Central memory CD8-positive, alpha-beta T cell (primary cell): ENCODE results near the gene WASHC3.
"Not testable (repeated sequence)": the region's sequence is repeated elsewhere in the genome, so short reads cannot be mapped to it uniquely, and the experiment has no call there.

ENCODE experiments used
- ATAC-seq: fragments of 150-1000 bp; cut with Tn5 transposase; replicated peaks from 2 replicates; pipeline ENCODE4 v1.10.0; 2022; ENCODE audit warnings: mild to moderate bottlenecking, moderate FRiP score, moderate number of reproducible peaks; ENCODE audit not compliant: poor library complexity, severe bottlenecking; ENCODE audit errors: extremely low read depth
- DNase-seq, 2 donors: peaks; one replicate each; pipeline ENCODE4 v3.0.0; 2021; ENCODE audit warnings: low spot score in 2 of 2
- H3K27ac Mint-ChIP-seq: one replicate; pipeline ENCODE4 v1.8.0; 2022; ENCODE audit warnings: low read depth, mild to moderate bottlenecking, moderate library complexity, mixed read lengths
- H3K27me3 Mint-ChIP-seq: one replicate; pipeline ENCODE4 v1.8.0; 2022; ENCODE audit warnings: mixed read lengths
- H3K36me3 Mint-ChIP-seq: one replicate; pipeline ENCODE4 v1.8.0; 2022; ENCODE audit warnings: mild to moderate bottlenecking, moderate library complexity, mixed read lengths; ENCODE audit not compliant: insufficient read depth
- H3K4me1 Mint-ChIP-seq: one replicate; pipeline ENCODE4 v1.8.0; 2022; ENCODE audit warnings: mixed read lengths
- H3K4me3 Mint-ChIP-seq: one replicate; pipeline ENCODE4 v1.8.0; 2022; ENCODE audit warnings: mild to moderate bottlenecking, moderate library complexity, mixed read lengths
- H3K9me3 Mint-ChIP-seq: one replicate; pipeline ENCODE4 v1.8.0; 2022; ENCODE audit warnings: mixed read lengths

Gene WASHC3

DNA sequence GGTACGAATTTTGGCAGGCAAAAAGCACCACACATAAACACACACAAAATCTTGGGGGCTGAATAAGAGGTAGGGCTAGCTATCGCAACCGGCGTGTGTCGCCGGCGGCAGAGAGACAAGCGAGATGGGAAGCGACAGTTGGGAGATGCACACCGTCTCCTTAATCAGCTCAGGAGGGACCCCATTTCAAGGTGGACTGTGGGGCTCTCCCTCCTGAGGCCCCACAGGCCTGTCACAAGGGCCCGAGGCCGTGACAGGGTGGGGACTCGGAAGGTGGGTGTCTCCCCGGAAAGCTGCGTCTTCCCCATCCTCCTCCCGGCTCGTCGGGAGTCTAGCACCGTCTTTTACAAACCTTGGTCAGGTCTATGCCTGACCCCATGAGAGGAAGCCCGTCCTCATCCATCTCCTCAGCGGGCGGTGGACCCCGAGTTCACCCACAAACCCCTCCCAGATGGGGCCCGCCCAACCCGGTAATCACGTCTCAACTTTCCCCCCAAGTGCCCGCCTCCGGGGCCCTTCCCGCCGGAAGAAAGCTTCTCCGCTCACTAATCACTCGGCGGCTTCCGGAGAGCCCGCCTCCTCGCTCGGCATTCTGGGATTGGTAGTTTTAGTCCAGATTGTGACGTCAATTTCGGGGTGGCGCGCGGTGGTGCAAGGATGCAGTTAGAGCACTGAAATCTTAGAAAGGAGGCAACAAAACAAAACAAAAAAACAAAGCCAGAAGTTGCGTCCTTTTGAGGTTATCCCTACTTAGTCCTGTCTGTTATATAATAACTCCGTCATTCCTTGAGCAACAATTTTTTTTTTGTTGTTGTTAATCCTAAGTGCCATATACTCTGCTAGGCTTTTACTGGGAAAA is at the start of gene WASHC3:
TSS of gene WASHC3 (minus strand) at position 432 of the 859 bp plus-strand sequence. CDS start at position 403, 29 bp downstream.
- Mint-ChIP-seq H3K4me3 (peak within 1 kb of the TSS; percentile 98), H3K27me3 (peaks cover 11% of the 10 kb centered on the region), H3K27ac (peak within 1 kb of the TSS; percentile 99), H3K4me1 (peaks cover 23% of the 10 kb centered on the region), H3K36me3 (peaks cover 15% of the 10 kb centered on the region), H3K9me3 (no peaks in the 10 kb centered on the region)
- DNase-seq (peak; percentile 89 to 94), ATAC-seq (peak; percentile 90)

DNA sequence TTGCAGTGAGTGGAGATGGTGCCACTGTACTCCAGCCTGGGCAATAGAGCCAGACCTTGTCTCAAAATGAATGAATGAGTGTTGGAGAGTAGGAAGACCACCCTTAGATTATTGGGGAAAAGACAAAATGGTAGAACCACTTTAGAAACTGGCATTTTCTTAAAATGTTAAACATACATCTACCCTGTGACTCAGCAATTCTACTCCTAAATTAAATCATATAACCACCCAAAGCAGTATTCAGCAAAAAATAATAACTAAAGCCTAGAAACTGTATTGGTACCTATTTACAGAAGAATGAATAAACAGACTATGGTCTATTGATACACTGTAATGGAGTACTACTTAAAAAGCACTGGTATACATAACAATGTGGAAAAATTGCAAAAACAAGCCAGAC is 49.0 kb upstream of the WASHC3 start:
- H3K9me3 Mint-ChIP-seq, result no peaks in the 10 kb centered on the region
- DNase-seq (no peak), ATAC-seq (no peak)
- no peak overlapping the region for H3K4me3 Mint-ChIP-seq
- H3K4me1 Mint-ChIP-seq, result peaks cover 16% of the 10 kb centered on the region
- no peaks in the 10 kb centered on the region for H3K27me3 Mint-ChIP-seq
- peaks cover 28% of the 10 kb centered on the region for H3K36me3 Mint-ChIP-seq
- H3K27ac Mint-ChIP-seq, result no peak overlapping the region

DNA sequence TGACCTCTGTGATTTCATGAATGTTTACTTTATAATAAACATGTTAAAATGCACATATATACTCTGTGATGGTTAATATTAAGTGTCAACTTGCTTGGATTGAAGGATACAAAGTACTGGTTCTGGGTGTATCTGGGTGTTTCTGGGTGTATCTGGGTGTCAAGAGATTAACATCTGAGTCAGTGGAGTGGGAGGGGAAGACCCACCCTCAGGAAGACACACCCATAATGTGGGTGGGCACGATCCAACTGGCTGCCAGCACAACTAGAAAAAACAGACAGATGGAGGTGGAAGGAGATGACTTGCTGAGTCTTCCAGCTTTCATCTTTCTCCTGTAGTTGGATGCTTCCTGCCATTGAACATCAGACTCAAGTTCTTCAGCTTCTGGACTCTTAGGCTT is 46.2 kb upstream of the WASHC3 start:
- ATAC-seq, result no peak
- peaks cover 26% of the 10 kb centered on the region for H3K36me3 Mint-ChIP-seq
- H3K4me3 Mint-ChIP-seq, result no peak overlapping the region
- peaks cover 16% of the 10 kb centered on the region for H3K4me1 Mint-ChIP-seq
- no peaks in the 10 kb centered on the region for H3K27me3 Mint-ChIP-seq
- H3K9me3 Mint-ChIP-seq, result no peaks in the 10 kb centered on the region
- H3K27ac Mint-ChIP-seq, result no peak overlapping the region
- DNase-seq, result no peak

DNA sequence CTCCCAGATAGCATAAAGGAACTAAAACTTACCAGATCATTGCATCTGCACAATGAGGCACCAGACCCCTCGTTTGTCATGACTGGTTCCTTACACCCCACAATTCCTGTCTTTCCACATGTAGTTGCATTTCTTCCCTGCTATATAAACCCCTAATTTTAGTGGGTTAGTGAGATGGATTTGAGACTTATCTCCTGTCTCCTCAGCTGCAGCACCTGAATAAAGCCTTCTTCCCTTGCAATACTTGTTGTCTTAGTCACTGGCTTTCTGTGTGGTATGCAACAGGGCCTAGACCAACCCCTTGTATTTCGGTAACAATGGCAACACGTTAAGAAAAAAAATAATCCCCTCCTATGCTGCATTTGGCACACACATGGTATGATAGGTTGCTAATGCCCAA is 45.1 kb upstream of the WASHC3 start:
- peaks cover 16% of the 10 kb centered on the region for H3K4me1 Mint-ChIP-seq
- peaks cover 26% of the 10 kb centered on the region for H3K36me3 Mint-ChIP-seq
- H3K27ac Mint-ChIP-seq, result no peak overlapping the region
- no peaks in the 10 kb centered on the region for H3K27me3 Mint-ChIP-seq
- DNase-seq (no peak), ATAC-seq (no peak)
- H3K4me3 Mint-ChIP-seq, result no peak overlapping the region
- no peaks in the 10 kb centered on the region for H3K9me3 Mint-ChIP-seq

GRCh38 chr12:102096855-102097254 is 35.1 kb upstream of the WASHC3 start:
- Mint-ChIP-seq H3K4me1 (no peaks in the 10 kb centered on the region), H3K4me3 (no peak overlapping the region), H3K36me3 (peaks cover 13% of the 10 kb centered on the region), H3K9me3 (no peaks in the 10 kb centered on the region), H3K27ac (no peak overlapping the region), H3K27me3 (no peaks in the 10 kb centered on the region)
- no peak for ATAC-seq
- no peak for DNase-seq

DNA sequence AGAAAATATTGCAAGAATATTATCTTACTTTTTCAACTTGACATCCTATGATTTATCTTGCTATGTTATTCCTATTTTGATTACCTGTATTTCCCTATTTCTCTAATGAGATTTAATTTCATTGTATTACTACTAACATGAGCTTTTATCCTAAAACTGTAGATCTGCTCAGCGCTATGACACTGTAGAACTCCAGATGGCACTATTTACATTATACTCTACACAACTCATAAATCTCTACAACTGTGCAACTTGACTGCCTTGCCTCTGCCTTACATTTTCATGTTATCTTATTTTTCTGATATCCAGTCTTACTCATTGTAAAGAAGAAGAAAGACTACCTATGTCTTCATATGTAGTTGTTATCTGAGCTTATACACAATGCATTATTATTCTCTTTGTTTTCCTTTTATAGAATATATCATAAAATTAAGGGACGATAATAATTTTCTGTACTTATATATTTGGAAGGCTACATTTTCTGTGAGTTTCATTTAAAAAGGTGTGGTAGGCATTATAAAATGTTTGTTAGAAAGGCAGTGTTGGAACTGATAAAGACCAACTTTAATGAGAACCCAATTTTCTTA is 34.0 kb upstream of the WASHC3 start:
- DNase-seq (no peak), ATAC-seq (no peak)
- H3K27ac Mint-ChIP-seq, result no peak overlapping the region
- H3K27me3 Mint-ChIP-seq, result no peaks in the 10 kb centered on the region
- peaks cover 13% of the 10 kb centered on the region for H3K36me3 Mint-ChIP-seq
- no peaks in the 10 kb centered on the region for H3K4me1 Mint-ChIP-seq
- no peak overlapping the region for H3K4me3 Mint-ChIP-seq
- no peaks in the 10 kb centered on the region for H3K9me3 Mint-ChIP-seq

- no peak overlapping the region for H3K4me3 Mint-ChIP-seq
- no peaks in the 10 kb centered on the region for H3K4me1 Mint-ChIP-seq
- peaks cover 8% of the 10 kb centered on the region for H3K36me3 Mint-ChIP-seq
- ATAC-seq (no peak), DNase-seq (no peak)
- no peak overlapping the region for H3K27ac Mint-ChIP-seq
- H3K9me3 Mint-ChIP-seq, result no peaks in the 10 kb centered on the region
- no peaks in the 10 kb centered on the region for H3K27me3 Mint-ChIP-seq
These were observed 31.5 kb upstream of the WASHC3 start for GRCh38 chr12:102093319-102093718.

DNA sequence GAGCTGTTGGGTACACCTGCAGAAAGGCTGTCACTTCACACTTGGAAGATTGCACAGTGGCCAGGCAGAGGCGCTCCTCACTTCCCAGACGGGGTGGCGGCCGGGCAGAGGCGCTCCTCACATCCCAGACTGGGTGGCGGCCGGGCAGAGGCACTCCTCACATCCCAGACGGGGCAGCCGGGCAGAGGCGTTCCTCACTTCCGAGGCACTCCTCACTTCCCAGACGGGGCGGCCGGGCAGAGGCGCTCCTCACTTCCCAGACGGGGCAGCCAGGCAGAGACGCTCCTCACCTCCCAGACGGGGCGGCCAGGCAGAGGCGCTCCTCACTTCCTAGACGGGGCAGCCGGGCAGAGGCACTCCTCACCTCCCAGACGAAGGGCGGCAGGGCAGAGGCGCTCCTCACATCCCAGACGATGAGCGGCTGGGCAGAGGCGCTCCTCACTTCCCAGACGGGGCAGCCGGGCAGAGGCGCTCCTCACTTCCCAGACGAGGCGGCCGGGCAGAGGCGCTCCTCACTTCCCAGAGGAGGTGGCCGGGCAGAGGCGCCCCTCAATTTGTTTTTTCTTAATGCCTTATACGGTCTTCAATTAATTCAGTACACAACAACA is 27.5 kb upstream of the WASHC3 start:
- H3K36me3 Mint-ChIP-seq, result peaks cover 15% of the 10 kb centered on the region
- not testable (repeated sequence) for DNase-seq, ATAC-seq, H3K27ac Mint-ChIP-seq, H3K9me3 Mint-ChIP-seq, H3K27me3 Mint-ChIP-seq, H3K4me3 Mint-ChIP-seq, H3K4me1 Mint-ChIP-seq

GRCh38 chr12:102080842-102081241 is 19.1 kb upstream of the WASHC3 start:
- no peaks in the 10 kb centered on the region for H3K9me3 Mint-ChIP-seq
- no peak overlapping the region for H3K27ac Mint-ChIP-seq
- H3K27me3 Mint-ChIP-seq, result no peaks in the 10 kb centered on the region
- H3K4me1 Mint-ChIP-seq, result no peaks in the 10 kb centered on the region
- no peak for DNase-seq
- no peak for ATAC-seq
- no peak overlapping the region for H3K4me3 Mint-ChIP-seq
- H3K36me3 Mint-ChIP-seq, result peaks cover 24% of the 10 kb centered on the region

- not testable (repeated sequence) for H3K27me3 Mint-ChIP-seq, H3K36me3 Mint-ChIP-seq, H3K4me3 Mint-ChIP-seq, H3K4me1 Mint-ChIP-seq, H3K9me3 Mint-ChIP-seq, ATAC-seq, DNase-seq, H3K27ac Mint-ChIP-seq
These were observed 10.3 kb upstream of the WASHC3 start for GRCh38 chr12:102072092-102072491.

GRCh38 chr12:102069707-102070106 is 7.9 kb upstream of the WASHC3 start:
- Mint-ChIP-seq H3K27me3 (peaks cover 7% of the 10 kb centered on the region), H3K36me3 (no peaks in the 10 kb centered on the region), H3K4me3 (no peak overlapping the region), H3K4me1 (no peaks in the 10 kb centered on the region), H3K27ac (no peak overlapping the region), H3K9me3 (no peaks in the 10 kb centered on the region)
- ATAC-seq (no peak), DNase-seq (no peak)

GRCh38 chr12:102067574-102068258 is 5.9 kb upstream of the WASHC3 start:
- DNase-seq (no peak), ATAC-seq (no peak)
- Mint-ChIP-seq H3K27me3 (peaks cover 11% of the 10 kb centered on the region), H3K4me1 (no peaks in the 10 kb centered on the region), H3K9me3 (no peaks in the 10 kb centered on the region), H3K27ac (no peak overlapping the region), H3K36me3 (no peaks in the 10 kb centered on the region), H3K4me3 (no peak overlapping the region)
